GM12878 (cell line): ENCODE results near the gene SBNO1. TPM values are rescaled to one million over a fixed set of nuclear protein-coding genes. Genes with fewer than 3 reads are reported as not detected.

Experiments
- ATAC-seq: fragments of 200-7000 bp; cut with Tn5 transposase; 3 replicates; pipeline ENCODE4 v1.9.1; 2020; ENCODE audit warnings: mild to moderate bottlenecking, moderate library complexity
- BruUV-seq: library from RNA; stranded (reverse); fragments of 400-500 nt; replicated peaks from 2 replicates; lab custom pipeline; 2021; lab: Mats Ljungman, UMichigan
- CTCF ChIA-PET: fragments of 300-600 bp; sonication (Branson Sonifier 250); formaldehyde crosslinking; extraction: SDS; loops from one replicate; lab custom pipeline; 2021; ENCODE audit warnings: inconsistent platforms; lab: Yijun Ruan, JAX
- POLR2A ChIA-PET: fragments of 350-600 bp; formaldehyde crosslinking; extraction: SDS; loops from one replicate; lab custom pipeline; 2021; ENCODE audit warnings: inconsistent platforms; lab: Charles Lee
- RAD21 ChIA-PET: fragments of 300-600 bp; sonication (Branson Sonifier 250); formaldehyde crosslinking; loops from one replicate; lab custom pipeline; 2023; ENCODE audit warnings: antibody characterized with exemption; ENCODE audit not compliant: unreplicated experiment; lab: Charles Lee
- SMC1A ChIA-PET: fragments of 300-600 bp; sonication (Branson Sonifier 250); formaldehyde crosslinking; loops from one replicate; lab custom pipeline; 2023; ENCODE audit not compliant: unreplicated experiment, uncharacterized antibody; lab: Charles Lee
- DNase-seq: peaks from one replicate; pipeline ENCODE4 v3.0.0-alpha.2; 2011; ENCODE audit warnings: low read depth, low spot score
- FAIRE-seq: peaks from 3 replicates; lab custom pipeline; 2011; peaks lifted over from hg19 to GRCh38; lab: Jason Lieb, UNC
- H2AFZ ChIP-seq: 2 replicates; pipeline ENCODE4 v1.6.0; 2011; ENCODE audit warnings: low read depth, low read length, control low read depth; ENCODE audit not compliant: control insufficient read depth
- H3K27ac ChIP-seq: 2 replicates; pipeline ENCODE4 v1.5.1; 2011; ENCODE audit warnings: control low read depth; ENCODE audit not compliant: control insufficient read depth, insufficient read depth
- H3K27me3 ChIP-seq, 2 experiments: replicated peaks in 1 of 2; 2 replicates each; pipeline versions ENCODE4 v1.6.0 to v1.6.1; 2011; ENCODE audit warnings: low read length in 1 of 2; ENCODE audit not compliant: control insufficient read depth in 2 of 2, insufficient read depth in 2 of 2
- H3K36me3 ChIP-seq, 2 experiments: 2 replicates each; pipeline ENCODE4 v1.5.1; 2011; ENCODE audit warnings: low read length in 1 of 2; ENCODE audit not compliant: control insufficient read depth in 2 of 2, insufficient read depth in 2 of 2
- H3K4me1 ChIP-seq: 2 replicates; pipeline ENCODE4 v1.6.1; 2011; ENCODE audit warnings: mild to moderate bottlenecking, low read length, moderate library complexity, mixed read lengths; ENCODE audit not compliant: control insufficient read depth, insufficient read depth
- H3K4me2 ChIP-seq: 2 replicates; pipeline ENCODE4 v1.6.0; 2011; ENCODE audit warnings: control low read depth; ENCODE audit not compliant: control insufficient read depth, insufficient read depth
- H3K4me3 ChIP-seq: fragments of 200-600 bp; sonication (generic); 2 replicates; pipeline ENCODE4 v1.5.1; 2016
- H3K79me2 ChIP-seq: 2 replicates; pipeline ENCODE4 v1.6.0; 2011; ENCODE audit warnings: low read length; ENCODE audit not compliant: control insufficient read depth, insufficient read depth
- H3K9ac ChIP-seq: 2 replicates; pipeline ENCODE4 v1.8.0; 2011; ENCODE audit warnings: low read length, control low read depth, mixed read lengths; ENCODE audit not compliant: control insufficient read depth, insufficient read depth
- H3K9me3 ChIP-seq: replicated peaks from 3 replicates; pipeline ENCODE4 v1.5.1; 2011; ENCODE audit warnings: mild to moderate bottlenecking, low read length; ENCODE audit not compliant: control insufficient read depth, insufficient read depth
- H4K20me1 ChIP-seq: 2 replicates; pipeline ENCODE4 v1.6.0; 2011; ENCODE audit not compliant: control insufficient read depth, insufficient read depth
- E2F8 ChIP-seq: fragments of 450-650 bp; IDR thresholded peaks from 2 replicates; pipeline ENCODE4 v1.6.1; 2018; ENCODE audit warnings: mild to moderate bottlenecking, low read depth, moderate library complexity; ENCODE audit not compliant: partially characterized antibody
- FOS ChIP-seq: IDR thresholded peaks from 3 replicates; pipeline ENCODE4 v1.6.1; 2011; ENCODE audit warnings: borderline replicate concordance; ENCODE audit not compliant: insufficient read length; ENCODE audit errors: extremely low read depth
- FOXK2 ChIP-seq: fragments of 450-650 bp; IDR thresholded peaks from 2 replicates; pipeline ENCODE4 v1.6.1; 2017; ENCODE audit warnings: mild to moderate bottlenecking, moderate library complexity
- JUNB ChIP-seq: IDR thresholded peaks from 2 replicates; pipeline ENCODE4 v1.6.1; 2016; ENCODE audit warnings: antibody characterized with exemption, mild to moderate bottlenecking
- NFIC ChIP-seq: IDR thresholded peaks from 2 replicates; pipeline ENCODE4 v1.6.1; 2012; ENCODE audit warnings: low read depth, mild to moderate bottlenecking, inconsistent platforms, low read length, moderate library complexity
- NKRF ChIP-seq: fragments of 450-650 bp; conservative IDR thresholded peaks from 2 replicates; pipeline ENCODE4 v1.6.1; 2017; ENCODE audit warnings: mild to moderate bottlenecking, moderate library complexity
- POLR2AphosphoS2 ChIP-seq: IDR thresholded peaks from 2 replicates; pipeline ENCODE4 v1.6.1; 2011; ENCODE audit warnings: low read depth, mild to moderate bottlenecking, low read length, improper control_type of control experiment, moderate library complexity
- RB1 ChIP-seq: fragments of 450-650 bp; formaldehyde crosslinking; IDR thresholded peaks from 2 replicates; pipeline ENCODE4 v1.6.1; 2017; ENCODE audit warnings: mild to moderate bottlenecking, borderline replicate concordance
- YBX1 ChIP-seq: fragments of 450-650 bp; IDR thresholded peaks from 2 replicates; pipeline ENCODE4 v1.6.1; 2016; ENCODE audit warnings: antibody characterized with exemption
- WGBS: methylation state at CpG from one replicate; pipeline ENCODE4 v1.1.6; 2016; ENCODE audit warnings: low lambda C conversion rate; ENCODE audit not compliant: insufficient replicate concordance, insufficient coverage; ENCODE audit errors: missing lambda C conversion rate; 5-methylcytosine and 5-hydroxymethylcytosine counted together
- in situ Hi-C: fragments of 300-500 bp; cut with MboI; formaldehyde crosslinking; loops from 9 replicates; pipeline ENCODE4 v1.14.3; 2018; ENCODE audit warnings: mixed read lengths
- intact Hi-C: fragments of 100-400 bp; cut with micrococcal nuclease; formaldehyde crosslinking; loops from one replicate; pipeline ENCODE4 v1.14.2; 2022; ENCODE audit not compliant: unreplicated experiment
- polyA plus RNA-seq, 11 experiments: library from polyadenylated mRNA; depleted of rRNA in 4 of 11; unstranded in 6 of 11; stranded (reverse) in 5 of 11; fragments of >200 nt; fragmentation: Nextera tagmentation in 4 of 11; fragmentation: Illumina TruSeq in 1 of 11; extraction: Ambion mirVana in 4 of 11; extraction: Trizol in 1 of 11; gene quantifications; 1 replicate in 1 of 11; 2 replicates in 10 of 11; pipeline versions ENCODE4 v1.2.1 to v1.2.3, GENCODE V29; 2011 to 2016; ENCODE audit warnings: inconsistent platforms in 2 of 11, missing spikeins in 2 of 11, low read depth in 1 of 11
- total RNA-seq, 4 experiments: library from RNA; depleted of rRNA in 3 of 4; stranded (reverse); fragments of >200 nt in 3 of 4; fragmentation: Illumina TruSeq in 1 of 4; extraction: Trizol in 1 of 4; gene quantifications; 2 replicates each; pipeline versions ENCODE4 v1.2.1 to v1.2.3, GENCODE V29; 2013 to 2021
- TF ChIP-seq, protein P1 (sequence below): fragments of 450-650 bp; formaldehyde crosslinking; IDR thresholded peaks from 2 replicates; pipeline ENCODE4 v1.4.0; 2022; ENCODE audit warnings: mild to moderate bottlenecking, moderate library complexity
- TF ChIP-seq, protein P2 (sequence below): IDR thresholded peaks from 2 replicates; pipeline ENCODE4 v1.6.1; 2011; ENCODE audit warnings: borderline replicate concordance, low read depth, mild to moderate bottlenecking, moderate library complexity, mixed read lengths, low read length; ENCODE audit not compliant: insufficient read depth; ENCODE audit errors: extremely low read length

The SBNO1 gene
- total and polyA plus RNA-seq, 10 of the 15 experiments (the other 5 are each of a cell fraction or from before 2014, with no cell fraction given), result 7.5 to 39.7 (median 20.9) TPM

- POLR2A ChIA-PET, result interaction anchor here (0.6 kb wide), 1 partner anchor 293 kb away, joined by 4 read pairs; no protein-coding TSS in a partner anchor
- Histone ChIP-seq H4K20me1 (no peaks in the 10 kb centered on the region), H3K27me3 (no peaks in the 10 kb centered on the region), H3K4me1 (peaks cover 17% of the 10 kb centered on the region), H3K4me2 (no peak overlapping the region), H2AFZ (no peak overlapping the region), H3K36me3 (no peaks in the 10 kb centered on the region; a peak in 2 of 4 replicates), H3K9ac (no peak overlapping the region), H3K27ac (no peak overlapping the region), H3K79me2 (peaks cover 25% of the 10 kb centered on the region), H3K9me3 (no peaks in the 10 kb centered on the region), H3K4me3 (no peak overlapping the region)
- FAIRE-seq (no peak), DNase-seq (no peak), ATAC-seq (no peak)
- CTCF ChIA-PET, result no interaction called here
- SMC1A ChIA-PET, result no interaction called here
- WGBS, result 89% methylated on average over 35 of the region's 35 CpGs
- RAD21 ChIA-PET, result no interaction called here
- BruUV-seq, result no TSS peak
- intact Hi-C loops (no loop called here), in situ Hi-C loops (loop anchor here (5.0 kb wide), 1 partner anchor 316 kb away; the partner anchor contains the start of gene TMED2)
- TF ChIP-seq FOXK2, result no peak
- TF ChIP-seq NFIC, result no peak
- TF ChIP-seq NKRF, result no peak
- no peak for TF ChIP-seq YBX1
- no peak for TF ChIP-seq FOS
- TF ChIP-seq RB1, result no peak
- TF ChIP-seq, protein P1, sequence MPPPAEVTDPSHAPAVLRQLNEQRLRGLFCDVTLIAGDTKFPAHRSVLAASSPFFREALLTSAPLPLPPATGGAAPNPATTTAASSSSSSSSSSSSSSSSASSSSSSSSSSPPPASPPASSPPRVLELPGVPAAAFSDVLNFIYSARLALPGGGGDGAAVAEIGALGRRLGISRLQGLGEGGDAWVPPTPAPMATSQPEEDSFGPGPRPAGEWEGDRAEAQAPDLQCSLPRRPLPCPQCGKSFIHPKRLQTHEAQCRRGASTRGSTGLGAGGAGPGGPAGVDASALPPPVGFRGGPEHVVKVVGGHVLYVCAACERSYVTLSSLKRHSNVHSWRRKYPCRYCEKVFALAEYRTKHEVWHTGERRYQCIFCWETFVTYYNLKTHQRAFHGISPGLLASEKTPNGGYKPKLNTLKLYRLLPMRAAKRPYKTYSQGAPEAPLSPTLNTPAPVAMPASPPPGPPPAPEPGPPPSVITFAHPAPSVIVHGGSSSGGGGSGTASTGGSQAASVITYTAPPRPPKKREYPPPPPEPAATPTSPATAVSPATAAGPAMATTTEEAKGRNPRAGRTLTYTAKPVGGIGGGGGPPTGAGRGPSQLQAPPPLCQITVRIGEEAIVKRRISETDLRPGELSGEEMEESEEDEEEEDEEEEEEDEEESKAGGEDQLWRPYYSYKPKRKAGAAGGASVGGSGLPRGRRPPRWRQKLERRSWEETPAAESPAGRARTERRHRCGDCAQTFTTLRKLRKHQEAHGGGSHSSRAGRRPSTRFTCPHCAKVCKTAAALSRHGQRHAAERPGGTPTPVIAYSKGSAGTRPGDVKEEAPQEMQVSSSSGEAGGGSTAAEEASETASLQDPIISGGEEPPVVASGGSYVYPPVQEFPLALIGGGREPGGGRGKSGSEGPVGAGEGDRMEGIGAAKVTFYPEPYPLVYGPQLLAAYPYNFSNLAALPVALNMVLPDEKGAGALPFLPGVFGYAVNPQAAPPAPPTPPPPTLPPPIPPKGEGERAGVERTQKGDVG (CRISPR knock-in tag), result no peak
- TF ChIP-seq E2F8, result no peak
- no peak for TF ChIP-seq JUNB
- no peak for TF ChIP-seq POLR2AphosphoS2
- TF ChIP-seq, protein P2, sequence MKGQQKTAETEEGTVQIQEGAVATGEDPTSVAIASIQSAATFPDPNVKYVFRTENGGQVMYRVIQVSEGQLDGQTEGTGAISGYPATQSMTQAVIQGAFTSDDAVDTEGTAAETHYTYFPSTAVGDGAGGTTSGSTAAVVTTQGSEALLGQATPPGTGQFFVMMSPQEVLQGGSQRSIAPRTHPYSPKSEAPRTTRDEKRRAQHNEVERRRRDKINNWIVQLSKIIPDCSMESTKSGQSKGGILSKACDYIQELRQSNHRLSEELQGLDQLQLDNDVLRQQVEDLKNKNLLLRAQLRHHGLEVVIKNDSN, result no peak
These were observed 98.6 kb downstream of the SBNO1 start for GRCh38 chr12:123265851-123266678.
